Measurements from ENCODE around the gene CDC42SE1.

The CDC42SE1 gene

DNA sequence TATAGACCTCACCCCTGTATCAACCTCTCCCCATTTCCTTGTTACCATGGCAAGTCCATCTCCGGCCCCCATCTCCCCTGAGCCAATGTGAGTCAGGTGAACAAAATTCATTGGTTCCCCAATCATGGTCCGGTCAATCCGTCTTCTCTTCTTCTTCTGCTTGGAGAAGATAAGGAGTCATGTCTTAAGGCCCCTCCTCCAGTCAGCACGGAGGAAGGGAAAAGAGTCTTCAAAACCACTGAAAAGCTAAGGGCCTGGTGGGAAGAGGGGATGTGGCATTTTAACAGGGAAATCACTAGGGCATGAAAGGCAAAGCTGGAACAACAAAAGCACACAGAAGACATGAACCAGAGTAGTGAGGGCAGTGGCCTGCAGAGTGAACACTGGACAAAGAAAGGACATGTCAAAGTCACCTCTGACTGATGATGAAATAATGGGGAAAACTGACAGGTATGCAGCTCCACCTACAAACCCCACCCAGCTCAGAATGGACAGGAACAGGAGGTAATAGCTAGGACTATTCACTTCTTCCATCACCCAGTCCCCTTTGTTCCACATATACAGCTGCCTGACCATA, 4.4 kb downstream of the CDC42SE1 start:
- no peak for DNase-seq (ENCODE audit: low read depth in 3 of 3)

DNA sequence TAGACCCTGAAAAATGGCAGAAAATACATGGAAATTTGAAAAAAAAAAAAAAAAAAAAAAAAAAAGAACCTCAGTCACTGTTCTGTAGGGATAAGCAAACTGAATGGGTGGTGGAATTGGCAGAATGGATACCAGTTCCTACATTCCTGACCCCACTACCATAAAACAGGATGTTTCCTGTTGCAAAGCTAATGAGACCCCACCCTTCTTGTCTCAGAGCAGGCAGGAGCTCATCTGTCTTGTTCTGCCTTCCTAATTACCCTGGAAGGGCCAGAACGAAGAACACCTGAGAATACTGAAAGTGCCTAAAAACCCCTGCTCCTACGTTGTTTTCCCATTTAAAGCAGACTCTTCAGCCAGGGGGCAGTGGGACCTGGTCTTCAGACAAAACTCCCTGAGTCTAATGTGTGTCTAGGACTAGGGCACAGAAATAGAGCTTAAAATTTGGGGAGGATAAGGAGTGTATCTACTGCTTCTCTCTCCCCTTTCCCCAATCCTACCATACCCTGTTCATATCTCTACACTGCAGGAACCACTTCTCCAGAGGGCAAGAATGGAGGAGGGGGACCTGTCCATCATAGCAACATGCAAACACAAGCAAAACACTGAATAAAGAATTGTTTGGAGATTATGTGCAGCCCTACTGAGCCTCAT, 7.9 kb downstream of the CDC42SE1 start:
- DNase-seq (ENCODE audit: low read depth in 3 of 3) = no peak

DNA sequence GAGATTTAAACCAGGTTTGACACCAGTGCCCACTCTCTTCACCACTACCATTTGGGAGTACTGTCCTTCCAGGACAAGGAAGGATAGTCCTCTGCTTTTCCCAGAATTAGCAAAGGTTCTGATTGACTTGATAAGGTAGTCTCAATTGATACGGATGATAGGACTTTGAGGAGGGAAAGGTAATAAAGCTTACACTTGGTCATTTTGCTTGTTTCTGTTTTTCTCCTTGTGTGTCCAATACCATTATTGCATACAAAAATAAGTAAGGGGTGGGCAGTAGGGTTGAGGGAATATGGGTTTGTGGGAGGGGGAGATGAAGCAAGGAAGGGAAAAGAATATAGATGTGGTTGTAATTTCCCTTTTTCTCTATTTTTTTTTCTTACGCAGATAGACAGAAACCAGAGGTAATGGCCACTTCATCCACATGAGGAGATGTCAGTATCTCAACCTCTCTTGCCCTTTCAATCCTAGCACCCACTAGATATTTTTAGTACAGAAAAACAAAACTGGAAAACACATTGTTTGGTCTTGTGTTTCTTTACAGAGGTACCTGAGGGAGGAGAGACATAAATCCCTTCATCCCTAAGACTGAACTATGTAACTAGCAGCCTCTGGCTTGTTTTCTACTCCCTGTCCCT, 9.3 kb downstream of the CDC42SE1 start:
- DNase-seq (ENCODE audit: low read depth in 3 of 3) = no peak

DNA sequence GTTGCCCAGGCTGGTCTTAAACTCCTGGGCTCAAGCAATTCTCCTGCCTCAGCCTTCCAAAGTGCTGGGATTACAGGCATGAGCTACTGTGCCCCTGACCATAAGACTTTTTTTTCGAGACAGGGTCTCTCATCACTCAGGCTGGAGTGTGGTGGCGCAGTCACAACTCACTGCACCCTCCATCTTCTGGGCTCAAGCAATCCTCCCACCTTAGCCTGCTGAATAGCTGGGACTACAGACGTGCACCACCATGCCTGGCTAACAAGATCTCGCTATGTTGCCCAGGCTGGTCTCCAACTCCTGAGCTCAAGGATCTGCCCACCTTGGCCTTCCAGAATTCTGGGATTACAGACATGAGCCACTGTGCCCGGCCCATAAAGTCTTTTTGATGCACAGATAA, 10.0 kb downstream of the CDC42SE1 start:
- DNase-seq (ENCODE audit: low read depth in 3 of 3) = no peak

DNA sequence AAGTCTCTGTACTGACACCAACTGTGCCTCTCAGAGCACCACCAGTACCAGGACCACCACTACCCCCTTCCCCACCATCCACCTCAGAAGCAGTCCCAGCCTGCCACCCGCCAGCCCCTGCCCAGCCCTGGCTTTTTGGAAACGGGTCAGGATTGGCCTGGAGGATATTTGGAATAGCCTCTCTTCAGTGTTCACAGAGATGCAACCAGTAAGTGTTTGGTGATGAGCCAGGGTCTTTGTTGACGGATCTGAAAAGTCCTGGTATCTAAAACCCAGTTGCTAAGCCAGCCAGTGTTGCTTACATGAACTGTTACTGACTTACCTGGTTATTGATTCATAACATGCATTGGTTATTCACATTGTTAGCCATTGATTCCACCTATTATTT, 10.8 kb downstream of the CDC42SE1 start:
- no peak for DNase-seq (ENCODE audit: low read depth in 3 of 3)

DNA sequence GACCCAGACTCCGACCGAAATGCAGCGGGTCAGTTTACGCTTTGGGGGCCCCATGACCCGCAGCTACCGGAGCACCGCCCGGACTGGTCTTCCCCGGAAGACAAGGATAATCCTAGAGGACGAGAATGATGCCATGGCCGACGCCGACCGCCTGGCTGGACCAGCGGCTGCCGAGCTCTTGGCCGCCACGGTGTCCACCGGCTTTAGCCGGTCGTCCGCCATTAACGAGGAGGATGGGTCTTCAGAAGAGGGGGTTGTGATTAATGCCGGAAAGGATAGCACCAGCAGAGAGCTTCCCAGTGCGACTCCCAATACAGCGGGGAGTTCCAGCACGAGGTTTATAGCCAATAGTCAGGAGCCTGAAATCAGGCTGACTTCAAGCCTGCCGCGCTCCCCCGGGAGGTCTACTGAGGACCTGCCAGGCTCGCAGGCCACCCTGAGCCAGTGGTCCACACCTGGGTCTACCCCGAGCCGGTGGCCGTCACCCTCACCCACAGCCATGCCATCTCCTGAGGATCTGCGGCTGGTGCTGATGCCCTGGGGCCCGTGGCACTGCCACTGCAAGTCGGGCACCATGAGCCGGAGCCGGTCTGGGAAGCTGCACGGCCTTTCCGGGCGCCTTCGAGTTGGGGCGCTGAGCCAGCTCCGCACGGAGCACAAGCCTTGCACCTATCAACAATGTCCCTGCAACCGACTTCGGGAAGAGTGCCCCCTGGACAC, 11.3 kb downstream of the CDC42SE1 start:
- DNase-seq (ENCODE audit: low read depth in 3 of 3) = no peak

DNA sequence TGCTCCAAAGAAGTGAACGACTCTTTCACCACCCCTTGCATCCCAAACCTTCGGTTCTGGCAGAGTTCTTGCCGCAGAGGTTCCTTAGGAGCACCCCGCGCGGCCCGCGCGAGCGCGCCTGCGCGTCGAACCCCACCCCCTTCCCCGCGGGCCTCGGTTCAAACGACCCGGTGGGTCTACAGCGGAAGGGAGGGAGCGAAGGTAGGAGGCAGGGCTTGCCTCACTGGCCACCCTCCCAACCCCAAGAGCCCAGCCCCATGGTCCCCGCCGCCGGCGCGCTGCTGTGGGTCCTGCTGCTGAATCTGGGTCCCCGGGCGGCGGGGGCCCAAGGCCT, 11.9 kb downstream of the CDC42SE1 start, which contains the start of gene C1orf56:
Gene C1orf56 (plus strand): TSS at position 161 of the 334 bp plus-strand sequence. CDS start 97 bp downstream, at position 258.
- no peak for DNase-seq (ENCODE audit: low read depth in 3 of 3)

DNA sequence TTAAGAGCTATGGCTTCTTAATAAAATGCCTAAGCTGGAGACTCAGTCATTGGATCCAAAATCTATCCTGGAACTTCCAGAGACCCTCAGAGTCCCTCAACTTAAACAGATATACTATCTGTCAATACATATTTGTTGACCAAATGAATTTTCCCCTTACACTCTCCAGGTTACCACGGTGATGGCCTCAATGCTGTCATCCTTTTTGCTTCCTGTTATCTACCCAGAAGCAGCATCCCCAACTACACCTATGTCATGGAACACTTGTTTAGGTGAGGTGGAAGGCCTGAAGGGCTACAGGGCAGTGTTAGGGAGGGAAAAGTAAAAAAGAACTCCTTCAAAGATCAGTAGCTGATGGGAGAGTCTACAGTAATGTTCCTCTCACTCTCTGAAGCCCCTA, 16.3 kb downstream of the CDC42SE1 start:
- no peak for DNase-seq (ENCODE audit: low read depth in 3 of 3)

DNA sequence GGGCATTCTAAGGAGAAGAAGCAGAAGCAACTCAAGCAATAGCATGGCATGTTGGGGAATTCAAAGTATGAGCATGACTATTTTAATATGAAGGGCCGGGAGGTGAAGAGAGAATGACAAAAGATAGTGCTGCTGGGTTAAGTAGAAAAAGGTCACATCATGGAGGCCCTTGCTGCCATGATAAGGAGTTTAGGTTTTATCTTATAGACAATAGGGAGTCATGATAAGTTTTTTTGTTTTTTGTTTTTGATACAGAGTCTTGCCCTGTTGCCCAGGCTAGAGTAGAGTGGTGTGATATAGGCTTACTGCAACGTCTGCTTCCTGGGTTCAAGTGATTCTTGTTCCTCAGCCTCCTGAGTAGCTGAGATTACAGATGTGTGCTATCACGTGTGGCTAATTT, 19.9 kb downstream of the CDC42SE1 start:
- DNase-seq (ENCODE audit: low read depth in 3 of 3) = no peak

DNA sequence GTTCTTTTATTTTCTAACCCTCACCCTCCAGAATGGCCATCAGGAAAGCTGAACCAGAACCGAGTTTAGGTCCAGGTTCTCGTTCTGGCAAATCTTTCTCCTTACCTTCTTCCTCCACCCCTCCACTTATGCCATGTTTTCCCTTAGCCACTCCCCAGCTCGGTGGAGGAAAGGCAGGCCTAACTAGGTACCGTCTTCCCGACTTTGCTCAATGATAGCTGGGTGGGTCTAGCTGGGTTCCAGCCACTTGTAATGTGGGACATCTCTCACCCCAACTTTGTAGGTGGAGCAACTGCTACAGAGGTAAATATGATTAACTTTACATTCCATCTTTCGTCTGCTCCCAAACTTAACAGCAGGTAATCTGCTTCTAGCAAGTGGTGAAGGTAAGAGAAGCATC, 22.4 kb downstream of the CDC42SE1 start:
- no peak for DNase-seq (ENCODE audit: low read depth in 3 of 3)

DNA sequence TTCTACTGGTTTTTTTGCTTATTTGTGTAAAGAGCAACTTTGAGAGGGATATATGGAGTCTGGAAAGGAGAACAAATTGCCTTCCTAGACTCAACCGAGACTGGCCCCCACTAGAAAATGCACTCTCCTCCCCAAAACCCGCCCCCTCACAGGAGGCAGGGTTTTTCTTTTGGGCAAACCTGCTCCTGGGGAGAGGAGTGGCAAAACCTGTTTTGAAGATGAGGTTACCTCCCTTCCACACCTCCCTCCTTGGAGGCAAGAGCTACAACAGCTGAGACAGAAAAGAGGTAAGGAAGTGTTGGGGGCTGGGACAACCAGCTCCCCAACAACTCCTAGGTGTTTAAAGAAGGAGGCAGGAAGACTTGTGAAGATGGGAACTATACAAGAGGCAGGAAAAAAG, 23.1 kb downstream of the CDC42SE1 start, which contains the start of gene BNIPL:
Gene BNIPL (plus strand): TSS at position 231 of the 400 bp plus-strand sequence. CDS start 140 bp downstream, at position 371.
- no peak for DNase-seq (ENCODE audit: low read depth in 3 of 3)

DNA sequence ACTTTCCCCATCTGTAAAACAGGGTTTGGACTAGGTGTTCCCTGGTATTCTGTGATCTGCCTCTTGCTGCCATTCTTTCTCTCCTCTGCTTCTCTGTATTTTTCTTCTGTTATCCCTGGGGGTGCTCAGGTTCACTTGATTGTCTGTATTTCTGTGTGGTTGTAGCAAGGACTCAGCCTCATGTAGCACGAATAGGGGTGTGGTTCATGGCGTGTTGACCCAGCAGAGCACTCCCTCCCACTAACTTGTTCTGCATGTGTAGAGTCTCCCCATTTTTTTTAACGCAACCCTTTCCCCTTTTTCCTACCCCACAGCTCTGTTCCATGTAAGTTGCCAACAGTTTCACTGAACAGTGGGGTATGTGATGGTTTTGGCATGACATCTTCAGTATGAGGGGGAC, 24.3 kb downstream of the CDC42SE1 start:
- no peak for DNase-seq (ENCODE audit: low read depth in 3 of 3)

DNA sequence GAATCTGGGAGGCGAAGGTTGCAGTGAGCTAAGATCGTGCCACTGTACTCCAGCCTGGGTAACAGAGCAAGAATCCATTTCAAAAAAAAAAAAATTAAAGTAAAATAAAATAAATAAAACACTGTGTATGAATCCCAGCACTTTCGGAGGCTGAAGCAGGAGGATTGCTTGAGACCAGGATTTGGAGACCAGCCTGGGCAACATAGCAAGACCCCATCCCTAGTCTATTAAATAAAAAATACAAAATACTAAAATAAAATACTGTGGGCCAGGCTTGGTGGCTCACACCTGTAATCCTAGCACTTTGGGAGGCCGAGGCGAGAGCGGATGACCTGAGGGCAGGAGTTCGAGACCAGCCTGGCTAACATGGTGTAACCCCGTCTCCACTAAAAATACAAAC, 27.3 kb downstream of the CDC42SE1 start:
- DNase-seq (ENCODE audit: low read depth in 3 of 3) = no peak

DNA sequence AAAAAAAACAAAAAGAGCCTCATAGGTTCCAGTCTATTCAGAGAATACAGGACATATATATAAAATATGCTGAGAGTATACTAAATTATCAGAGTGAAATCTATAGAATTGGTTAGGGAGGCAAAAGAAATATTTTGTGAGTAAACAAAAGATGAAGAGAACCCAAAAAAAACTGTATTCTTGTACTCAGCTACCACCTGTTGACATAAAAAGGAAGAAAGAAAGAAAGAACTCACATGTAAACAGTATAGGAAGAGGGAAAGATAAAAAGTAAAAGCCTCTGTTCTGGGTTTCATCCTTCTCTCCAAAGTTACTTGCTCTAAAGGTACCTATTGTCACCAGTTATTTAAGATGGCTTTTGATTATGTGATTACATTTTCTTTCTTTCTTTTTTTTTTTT, 33.0 kb downstream of the CDC42SE1 start:
- DNase-seq (ENCODE audit: low read depth in 3 of 3) = no peak

DNA sequence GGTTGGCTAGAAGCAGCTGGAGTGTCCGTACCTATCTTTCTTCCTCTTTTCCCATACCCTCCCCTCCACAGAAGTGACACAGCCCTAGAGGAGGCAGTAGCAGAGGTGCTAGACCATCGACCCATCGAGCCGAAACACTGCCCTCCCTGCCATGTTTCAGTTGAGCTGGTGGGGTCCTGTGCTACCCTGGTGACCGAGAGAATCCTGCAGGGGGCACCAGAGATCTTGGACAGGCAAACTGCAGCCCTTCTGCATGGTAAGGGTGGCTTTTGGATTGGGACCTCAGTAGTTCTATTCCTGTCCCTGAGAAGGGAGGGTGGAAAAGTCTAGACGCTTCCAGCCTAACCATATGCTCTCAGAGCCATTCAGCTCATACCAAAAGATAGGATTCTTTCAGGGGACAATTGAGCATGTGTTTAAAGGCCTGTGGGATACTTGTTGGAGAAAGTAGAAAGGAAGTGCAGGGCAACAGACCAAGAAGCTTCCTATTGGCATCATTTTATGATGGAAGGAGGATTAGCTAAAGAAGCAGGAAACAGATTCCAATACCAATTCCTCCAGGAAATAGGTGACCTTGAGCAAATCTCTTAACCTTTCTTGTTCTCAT, 34.8 kb downstream of the CDC42SE1 start:
- peak; percentile 59 to 81 (median 69) for DNase-seq (ENCODE audit: low read depth in 3 of 3)

DNA sequence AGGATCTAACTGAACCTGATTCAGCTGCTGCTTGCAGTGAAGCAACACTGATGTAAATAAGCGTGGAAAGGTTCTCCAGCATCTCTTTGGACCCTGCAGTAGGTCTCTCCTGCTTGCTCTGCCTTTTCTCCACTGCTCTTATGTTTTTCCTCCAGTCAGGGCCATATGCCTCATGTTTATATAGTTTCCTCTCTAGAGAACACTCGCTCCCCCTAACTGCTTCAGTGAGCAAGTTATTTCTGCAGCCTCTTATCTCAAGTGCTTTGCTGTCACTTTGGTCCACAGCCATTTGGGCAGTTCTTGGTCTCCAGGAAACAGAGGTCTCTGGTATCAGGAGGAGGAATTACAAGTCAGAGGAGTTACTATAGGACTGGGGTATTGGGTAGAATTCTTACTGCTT, 45.9 kb downstream of the CDC42SE1 start:
- no peak for DNase-seq (ENCODE audit: low read depth in 3 of 3)

DNA sequence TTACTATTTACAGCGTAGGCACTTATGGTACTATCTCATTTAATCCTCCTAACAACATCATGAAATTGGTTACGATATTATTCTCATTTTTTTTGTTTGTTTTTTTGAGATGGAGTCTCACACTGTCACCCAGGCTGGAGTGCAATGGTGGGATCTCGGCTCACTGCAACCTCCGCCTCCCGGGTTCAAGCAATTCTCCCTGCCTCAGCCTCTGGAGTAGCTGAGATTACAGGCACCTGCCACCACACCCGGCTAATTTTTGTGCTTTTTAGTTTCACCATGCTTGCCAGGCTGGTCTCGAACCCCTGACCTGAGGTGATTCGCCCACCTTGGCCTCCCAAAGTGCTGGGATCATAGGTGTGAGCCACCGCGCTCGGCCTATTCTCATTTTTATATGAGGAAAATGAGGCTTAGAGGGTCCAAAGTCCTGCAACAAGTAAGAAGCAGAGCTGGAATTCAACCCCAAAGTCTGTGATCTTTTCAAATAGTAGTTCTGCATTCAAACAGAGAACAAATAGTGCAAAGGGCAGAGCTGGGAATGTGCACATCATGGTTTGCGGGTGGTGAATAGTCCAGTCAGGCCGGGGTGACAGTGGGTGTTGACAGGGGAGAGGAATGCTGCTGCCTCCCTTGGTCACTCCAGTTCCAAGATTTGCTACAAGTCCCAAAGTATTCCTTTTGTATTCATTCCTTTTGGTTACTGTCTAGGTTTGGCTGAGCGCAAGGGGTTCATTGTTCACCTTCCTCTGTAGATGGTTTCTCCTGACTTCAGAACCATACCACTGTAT, 46.5 kb downstream of the CDC42SE1 start:
- DNase-seq (ENCODE audit: low read depth in 3 of 3) = no peak

DNA sequence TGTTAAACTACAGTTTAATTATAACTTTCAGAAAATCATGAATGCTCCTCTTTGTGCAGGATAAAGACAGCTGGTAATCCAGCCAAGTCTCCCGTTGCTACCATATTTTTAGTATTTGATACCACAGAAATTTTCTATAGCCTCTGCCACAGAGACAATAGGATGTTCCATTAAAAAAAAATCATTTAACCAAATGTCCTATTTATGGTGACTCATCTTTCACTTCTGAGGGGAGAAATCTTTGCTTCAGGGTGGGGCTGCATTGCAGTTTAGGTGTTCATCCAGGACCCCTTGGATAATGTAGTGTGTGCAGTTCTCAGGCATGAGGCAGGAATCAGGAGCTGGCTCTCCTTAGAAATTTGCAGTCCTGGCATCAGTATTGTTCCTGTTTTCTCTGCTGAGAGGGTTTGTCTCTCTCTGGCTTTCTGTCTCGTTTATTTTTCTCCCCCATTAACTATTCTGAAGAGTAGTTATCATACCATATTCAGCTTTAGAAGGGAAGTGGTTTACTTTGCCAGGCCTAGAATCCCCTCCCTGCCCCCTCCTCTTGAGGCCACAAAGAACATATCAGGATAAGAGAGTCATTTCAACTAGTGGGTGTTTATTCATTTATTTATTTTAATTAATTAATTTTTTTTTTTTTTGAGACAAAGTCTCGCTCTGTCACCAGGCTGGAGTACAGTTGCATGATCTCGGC, 48.1 kb downstream of the CDC42SE1 start:
- DNase-seq (ENCODE audit: low read depth in 3 of 3) = no peak

DNA sequence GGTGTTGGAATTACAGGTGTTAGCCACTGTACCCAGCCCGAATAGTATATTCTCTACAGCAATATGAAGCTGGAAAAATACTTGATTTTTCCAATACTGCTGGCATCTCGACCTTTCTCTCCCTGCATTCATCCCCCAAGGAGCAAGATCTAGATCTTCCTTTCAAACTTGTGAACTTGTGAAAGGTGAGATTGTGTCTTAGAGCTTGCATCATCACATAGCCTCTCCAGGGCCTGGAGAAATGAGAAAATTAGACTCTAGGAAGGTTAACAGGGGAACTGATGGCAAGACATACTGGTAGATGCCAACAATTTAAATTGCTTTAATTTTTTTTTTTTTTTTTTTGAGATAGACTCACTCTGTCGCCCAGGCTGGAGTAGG, 49.1 kb downstream of the CDC42SE1 start:
- no peak for DNase-seq (ENCODE audit: low read depth in 3 of 3)

DNA sequence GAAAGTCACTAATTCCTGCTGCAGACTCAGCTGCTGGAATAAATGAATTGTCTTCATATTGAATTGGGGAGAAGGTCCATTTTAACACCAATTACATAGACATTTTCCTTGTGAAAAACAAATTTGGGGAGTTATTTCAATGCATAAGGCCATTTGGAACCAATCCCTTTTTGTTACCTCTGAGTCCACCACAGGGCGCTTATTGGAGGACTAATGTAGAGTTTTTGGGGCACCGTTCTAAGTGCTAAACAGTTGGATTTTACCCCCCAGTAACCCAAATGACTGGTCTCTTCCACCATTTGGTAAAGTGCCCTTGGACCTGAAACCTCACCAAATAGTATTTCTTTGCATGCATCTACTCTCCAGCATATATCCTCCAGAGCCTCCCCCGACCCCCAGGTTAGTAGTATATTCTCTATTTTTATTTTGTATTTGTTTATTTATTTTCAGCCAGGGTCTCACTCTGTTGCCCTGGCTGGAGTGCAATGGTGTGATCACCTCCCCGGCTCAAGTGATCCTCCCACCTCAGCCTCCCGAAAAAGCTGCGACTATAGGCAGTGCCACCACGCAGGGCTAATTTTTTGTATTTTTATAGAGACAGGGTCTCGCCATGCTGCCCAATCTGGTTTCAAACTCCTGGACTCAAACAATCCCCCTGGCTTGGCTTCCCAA, 49.6 kb downstream of the CDC42SE1 start:
- DNase-seq (ENCODE audit: low read depth in 3 of 3) = no peak
